ENCODE results near the gene SH3GLB1. TPM values are rescaled to one million over a fixed set of nuclear protein-coding genes. Genes with fewer than 3 reads are reported as not detected.

Gene SH3GLB1
- total RNA-seq, 1 donor from 2014 or later = 120 TPM

- no peak for DNase-seq
- intact Hi-C loops (cut with DNase I) = no loop called here
- peak; percentile 60 for ATAC-seq (ENCODE audit: poor library complexity)
Measured at GRCh38 chr1:86714561-86715244, 10.3 kb downstream of the SH3GLB1 start.

GRCh38 chr1:86718786-86719185 lies 14.4 kb downstream of the SH3GLB1 start:
- DNase-seq (no peak), ATAC-seq (ENCODE audit: poor library complexity) (peak; percentile 64)
- intact Hi-C loops (cut with DNase I) = no loop called here

- ATAC-seq (ENCODE audit: poor library complexity) (no peak), DNase-seq (no peak)
- intact Hi-C loops (cut with DNase I) = no loop called here
Measured at GRCh38 chr1:86731416-86731815, 27.0 kb downstream of the SH3GLB1 start.

GRCh38 chr1:86733340-86733739 lies 29.0 kb downstream of the SH3GLB1 start:
- intact Hi-C loops (cut with DNase I) = no loop called here

GRCh38 chr1:86739648-86740509 lies 35.5 kb downstream of the SH3GLB1 start:
- ATAC-seq (ENCODE audit: poor library complexity) (peak; percentile 45), DNase-seq (no peak)
- intact Hi-C loops (cut with DNase I) = no loop called here

More at GRCh38 chr1:86733340-86733739, 29.0 kb downstream of the SH3GLB1 start:
- ATAC-seq (ENCODE audit: poor library complexity) (no peak), DNase-seq (no peak)

- DNase-seq (no peak), ATAC-seq (ENCODE audit: poor library complexity) (peak; percentile 40)
- intact Hi-C loops (cut with DNase I) = no loop called here
Measured at GRCh38 chr1:86741947-86742572, 37.7 kb downstream of the SH3GLB1 start.

- intact Hi-C loops (cut with DNase I) = no loop called here
- no peak for DNase-seq
- peak; percentile 34 for ATAC-seq (ENCODE audit: poor library complexity)
Measured at GRCh38 chr1:86747304-86747703, 42.9 kb downstream of the SH3GLB1 start.

GRCh38 chr1:86748622-86749373 lies 44.4 kb downstream of the SH3GLB1 start:
- ATAC-seq (ENCODE audit: poor library complexity) (no peak), DNase-seq (no peak)
- intact Hi-C loops (cut with DNase I) = no loop called here

GRCh38 chr1:86750076-86750475 lies 45.7 kb downstream of the SH3GLB1 start:
- DNase-seq (no peak), ATAC-seq (ENCODE audit: poor library complexity) (no peak)
- intact Hi-C loops (cut with DNase I) = no loop called here

GRCh38 chr1:86750530-86750929 lies 46.2 kb downstream of the SH3GLB1 start:
- no peak for ATAC-seq (ENCODE audit: poor library complexity)
- intact Hi-C loops (cut with DNase I) = no loop called here
- DNase-seq = no peak

GRCh38 chr1:86751923-86752322 lies 47.5 kb downstream of the SH3GLB1 start:
- intact Hi-C loops (cut with DNase I) = no loop called here
- DNase-seq (no peak), ATAC-seq (ENCODE audit: poor library complexity) (no peak)

GRCh38 chr1:86753700-86754099 lies 49.3 kb downstream of the SH3GLB1 start:
- intact Hi-C loops (cut with DNase I) = no loop called here
- no peak for DNase-seq

GRCh38 chr1:86754265-86754974 lies 50.0 kb downstream of the SH3GLB1 start:
- DNase-seq (no peak), ATAC-seq (ENCODE audit: poor library complexity) (no peak)
- intact Hi-C loops (cut with DNase I) = no loop called here

More at GRCh38 chr1:86753700-86754099, 49.3 kb downstream of the SH3GLB1 start:
- ATAC-seq (ENCODE audit: poor library complexity) = no peak

GRCh38 chr1:86756062-86756406 lies 51.7 kb downstream of the SH3GLB1 start:
- intact Hi-C loops (cut with DNase I) = no loop called here
- no peak for DNase-seq
- no peak for ATAC-seq (ENCODE audit: poor library complexity)

- ATAC-seq (ENCODE audit: poor library complexity) (peak; percentile 55), DNase-seq (no peak)
- intact Hi-C loops (cut with DNase I) = no loop called here
Measured at GRCh38 chr1:86757272-86757984, 53.1 kb downstream of the SH3GLB1 start.

- no peak for ATAC-seq (ENCODE audit: poor library complexity)
- intact Hi-C loops (cut with DNase I) = no loop called here
Measured at GRCh38 chr1:86758570-86758969, 54.2 kb downstream of the SH3GLB1 start.

GRCh38 chr1:86760199-86760598 lies 55.8 kb downstream of the SH3GLB1 start:
- intact Hi-C loops (cut with DNase I) = no loop called here
- DNase-seq (no peak), ATAC-seq (ENCODE audit: poor library complexity) (no peak)

More at GRCh38 chr1:86758570-86758969, 54.2 kb downstream of the SH3GLB1 start:
- DNase-seq = no peak

GRCh38 chr1:86762336-86762735 lies 58.0 kb downstream of the SH3GLB1 start:
- intact Hi-C loops (cut with DNase I) = no loop called here
- no peak for ATAC-seq (ENCODE audit: poor library complexity)
- DNase-seq = no peak

All from Right ventricle myocardium superior (tissue), 1 donor.